Measurements from ENCODE around the gene CCDC187.

The CCDC187 gene

DNA sequence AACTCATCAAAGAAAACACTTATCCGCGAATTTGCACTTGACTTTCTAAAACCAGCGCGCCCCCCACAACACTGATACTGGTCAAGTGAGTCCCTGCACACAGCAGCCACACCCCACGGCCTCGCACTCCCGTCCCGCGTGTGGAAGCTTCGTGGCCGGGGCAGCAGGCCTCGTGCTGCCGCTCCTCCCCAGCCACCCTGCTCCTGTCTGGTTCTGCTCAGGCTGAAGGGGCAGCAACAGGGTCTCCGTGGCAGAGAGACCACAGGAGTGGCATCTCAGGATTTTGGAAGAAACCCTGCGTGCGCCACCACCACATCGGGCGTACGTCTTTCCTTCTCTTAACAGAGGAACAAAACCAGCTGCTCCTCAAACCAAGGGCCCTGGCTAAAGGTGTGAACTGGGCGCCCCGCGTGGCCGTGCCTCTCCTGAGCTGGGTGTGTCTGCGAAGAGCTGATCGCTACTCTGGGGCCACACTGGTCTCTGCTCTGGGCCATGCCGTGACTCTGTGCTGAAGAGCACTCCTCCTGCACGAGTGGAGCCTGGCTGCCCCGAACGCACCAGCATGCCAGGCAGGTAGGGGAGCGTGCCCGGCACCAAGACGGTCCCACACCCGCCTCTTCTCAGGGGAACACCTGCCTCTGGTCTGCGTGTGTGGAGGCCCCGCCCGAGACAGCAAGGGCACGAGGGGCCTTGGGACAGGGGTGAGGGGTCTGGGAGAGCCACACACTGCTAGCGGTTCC, 81.6 kb downstream of the CCDC187 start:
- Histone ChIP-seq H3K4me2 (no peak overlapping the region), H3K27ac (no peak overlapping the region), H2AFZ (ENCODE audit: low read depth) (no peak overlapping the region), H3K27me3 (ENCODE audit: insufficient read depth, low read depth) (no peaks in the 10 kb centered on the region), H3K9ac (no peak overlapping the region), H3K36me3 (ENCODE audit: insufficient read depth) (no peaks in the 10 kb centered on the region), H3K79me2 (ENCODE audit: insufficient read depth, low read depth) (no peaks in the 10 kb centered on the region), H3K4me3 (IDR thresholded peaks at IDR 0.05; ENCODE audit: insufficient read depth, low read depth, low read length) (no peak overlapping the region), H4K20me1 (ENCODE audit: insufficient read depth) (no peaks in the 10 kb centered on the region), H3K4me1 (ENCODE audit: low read depth, poor library complexity, severe bottlenecking) (no peaks in the 10 kb centered on the region)
- TF ChIP-seq, protein P1, sequence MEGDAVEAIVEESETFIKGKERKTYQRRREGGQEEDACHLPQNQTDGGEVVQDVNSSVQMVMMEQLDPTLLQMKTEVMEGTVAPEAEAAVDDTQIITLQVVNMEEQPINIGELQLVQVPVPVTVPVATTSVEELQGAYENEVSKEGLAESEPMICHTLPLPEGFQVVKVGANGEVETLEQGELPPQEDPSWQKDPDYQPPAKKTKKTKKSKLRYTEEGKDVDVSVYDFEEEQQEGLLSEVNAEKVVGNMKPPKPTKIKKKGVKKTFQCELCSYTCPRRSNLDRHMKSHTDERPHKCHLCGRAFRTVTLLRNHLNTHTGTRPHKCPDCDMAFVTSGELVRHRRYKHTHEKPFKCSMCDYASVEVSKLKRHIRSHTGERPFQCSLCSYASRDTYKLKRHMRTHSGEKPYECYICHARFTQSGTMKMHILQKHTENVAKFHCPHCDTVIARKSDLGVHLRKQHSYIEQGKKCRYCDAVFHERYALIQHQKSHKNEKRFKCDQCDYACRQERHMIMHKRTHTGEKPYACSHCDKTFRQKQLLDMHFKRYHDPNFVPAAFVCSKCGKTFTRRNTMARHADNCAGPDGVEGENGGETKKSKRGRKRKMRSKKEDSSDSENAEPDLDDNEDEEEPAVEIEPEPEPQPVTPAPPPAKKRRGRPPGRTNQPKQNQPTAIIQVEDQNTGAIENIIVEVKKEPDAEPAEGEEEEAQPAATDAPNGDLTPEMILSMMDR (conservative IDR thresholded peaks at IDR 0.05; ENCODE audit: low read depth, low read length): no peak

DNA sequence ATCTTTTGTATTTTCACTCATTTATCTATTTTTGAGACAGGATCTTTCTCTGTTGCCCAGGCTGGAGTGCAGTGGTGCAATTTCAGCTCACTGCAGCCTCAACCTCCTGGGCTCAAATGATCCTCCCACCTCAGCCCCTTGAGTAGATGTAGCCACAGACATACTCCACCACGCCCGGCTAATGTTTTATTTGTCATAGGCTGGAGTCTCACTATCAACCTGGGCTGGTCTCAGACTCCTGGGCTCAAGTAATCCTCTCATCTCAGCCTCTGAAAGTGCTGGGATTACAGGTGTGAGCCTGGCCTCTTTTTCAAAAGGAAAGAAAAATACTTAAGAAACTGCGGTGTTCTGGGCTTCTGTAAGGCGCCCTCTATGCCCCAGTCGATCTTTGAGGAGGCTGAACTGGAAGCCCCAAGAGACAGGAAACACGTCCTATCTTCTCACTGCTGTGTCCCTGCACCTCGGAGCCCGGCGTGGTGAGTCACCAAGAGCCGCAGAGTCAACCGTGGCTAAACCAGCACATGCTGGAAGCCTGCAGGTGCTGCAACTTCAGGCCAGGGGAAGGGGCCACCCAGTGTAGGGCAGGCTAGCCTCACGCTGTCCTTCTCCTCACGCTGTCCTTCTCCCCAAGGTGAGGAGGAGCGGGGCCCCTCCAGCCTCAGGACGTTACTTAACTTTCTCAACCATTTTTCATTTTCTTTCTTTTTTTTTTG, 83.7 kb downstream of the CCDC187 start:
- no peak overlapping the region for H3K4me2 ChIP-seq
- H4K20me1 ChIP-seq (ENCODE audit: insufficient read depth): no peaks in the 10 kb centered on the region
- TF ChIP-seq, protein P1 (conservative IDR thresholded peaks at IDR 0.05; ENCODE audit: low read depth, low read length): no peak
- H3K4me3 ChIP-seq (IDR thresholded peaks at IDR 0.05; ENCODE audit: insufficient read depth, low read depth, low read length): no peak overlapping the region
- no peak overlapping the region for H3K27ac ChIP-seq
- no peaks in the 10 kb centered on the region for H3K27me3 ChIP-seq (ENCODE audit: insufficient read depth, low read depth)
- H3K79me2 ChIP-seq (ENCODE audit: insufficient read depth, low read depth): no peaks in the 10 kb centered on the region
- no peak overlapping the region for H2AFZ ChIP-seq (ENCODE audit: low read depth)
- H3K9ac ChIP-seq: no peak overlapping the region
- no peaks in the 10 kb centered on the region for H3K4me1 ChIP-seq (ENCODE audit: low read depth, poor library complexity, severe bottlenecking)
- no peaks in the 10 kb centered on the region for H3K36me3 ChIP-seq (ENCODE audit: insufficient read depth)

DNA sequence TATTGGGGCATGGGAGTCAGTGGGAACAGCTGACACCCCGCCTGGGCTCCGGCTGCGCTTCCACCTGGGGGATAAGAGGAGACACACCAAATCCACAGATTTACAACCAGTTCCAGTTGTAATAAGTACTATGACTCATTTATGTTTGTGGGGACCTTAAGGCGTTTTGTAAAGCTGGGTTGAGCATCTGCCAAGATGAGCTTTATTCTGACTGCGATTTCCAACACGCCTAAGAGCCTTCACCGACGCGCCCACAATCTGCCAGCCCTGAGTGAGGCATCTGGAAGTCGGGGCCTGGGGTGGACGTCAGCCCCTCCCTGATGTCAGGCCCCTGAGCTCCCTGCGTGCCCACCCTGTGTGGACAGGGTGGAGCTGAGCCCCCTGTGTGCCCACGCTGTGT, 84.6 kb downstream of the CCDC187 start:
- Histone ChIP-seq H3K27ac (no peak overlapping the region), H3K27me3 (ENCODE audit: insufficient read depth, low read depth) (no peaks in the 10 kb centered on the region), H3K4me1 (ENCODE audit: low read depth, poor library complexity, severe bottlenecking) (no peaks in the 10 kb centered on the region), H3K4me2 (no peak overlapping the region), H3K36me3 (ENCODE audit: insufficient read depth) (no peaks in the 10 kb centered on the region), H2AFZ (ENCODE audit: low read depth) (no peak overlapping the region), H3K4me3 (IDR thresholded peaks at IDR 0.05; ENCODE audit: insufficient read depth, low read depth, low read length) (no peak overlapping the region), H3K79me2 (ENCODE audit: insufficient read depth, low read depth) (no peaks in the 10 kb centered on the region), H4K20me1 (ENCODE audit: insufficient read depth) (no peaks in the 10 kb centered on the region), H3K9ac (no peak overlapping the region)
- TF ChIP-seq, protein P1 (conservative IDR thresholded peaks at IDR 0.05; ENCODE audit: low read depth, low read length): no peak

DNA sequence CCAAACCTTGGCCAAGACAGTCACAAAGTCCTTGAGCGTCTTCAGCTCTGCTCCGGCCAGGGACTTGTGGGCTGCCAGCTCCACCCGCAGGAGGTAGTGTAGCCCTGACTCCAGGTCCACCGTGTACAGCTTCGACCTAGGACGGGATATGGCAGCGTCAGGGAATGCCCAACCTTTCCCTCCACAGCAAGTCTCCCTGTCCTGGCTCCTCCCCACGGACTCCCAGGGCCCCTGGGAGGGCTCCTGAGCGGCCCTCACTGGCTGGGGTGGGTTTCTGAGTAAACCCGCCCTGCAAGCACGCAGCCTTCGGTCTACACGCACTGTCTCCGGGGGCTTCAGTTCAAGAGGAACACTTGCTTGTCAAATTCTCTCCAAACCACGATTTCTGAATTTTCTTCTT, 85.2 kb downstream of the CCDC187 start:
- no peaks in the 10 kb centered on the region for H3K4me1 ChIP-seq (ENCODE audit: low read depth, poor library complexity, severe bottlenecking)
- H3K79me2 ChIP-seq (ENCODE audit: insufficient read depth, low read depth): no peaks in the 10 kb centered on the region
- no peak overlapping the region for H3K27ac ChIP-seq
- H4K20me1 ChIP-seq (ENCODE audit: insufficient read depth): no peaks in the 10 kb centered on the region
- no peak overlapping the region for H3K4me2 ChIP-seq
- H3K9ac ChIP-seq: no peak overlapping the region
- H3K27me3 ChIP-seq (ENCODE audit: insufficient read depth, low read depth): no peaks in the 10 kb centered on the region
- TF ChIP-seq, protein P1 (conservative IDR thresholded peaks at IDR 0.05; ENCODE audit: low read depth, low read length): no peak
- H3K36me3 ChIP-seq (ENCODE audit: insufficient read depth): no peaks in the 10 kb centered on the region
- no peak overlapping the region for H2AFZ ChIP-seq (ENCODE audit: low read depth)
- no peak overlapping the region for H3K4me3 ChIP-seq (IDR thresholded peaks at IDR 0.05; ENCODE audit: insufficient read depth, low read depth, low read length)
